Ovary (tissue), 9 donors: Measurements from ENCODE around the gene FAM53A. TPM values are rescaled to one million over a fixed set of nuclear protein-coding genes. Genes with fewer than 3 reads are reported as not detected.
A peak's percentile ranks its signal among the peaks of the same experiment; 100 is the strongest.

ENCODE experiments used
- DNase-seq, 5 donors: peaks; one replicate each; pipeline ENCODE4 v3.0.0-alpha.2; 2019 to 2020
- H3K27ac ChIP-seq, 2 donors: fragments of 200-600 bp; one replicate each; pipeline versions ENCODE4 v1.5.1 to v1.8.0; 2019 to 2022
- H3K27me3 ChIP-seq: fragments of 200-600 bp; one replicate; pipeline ENCODE4 v1.8.0; 2022
- H3K36me3 ChIP-seq: fragments of 200-600 bp; sonication (generic); one replicate; pipeline ENCODE4 v1.5.1; 2019
- H3K4me1 ChIP-seq: one replicate; pipeline ENCODE4 v1.8.1; 2013; ENCODE audit warnings: mild to moderate bottlenecking, moderate library complexity; ENCODE audit not compliant: insufficient read depth
- H3K4me3 ChIP-seq: fragments of 200-600 bp; sonication (generic); one replicate; pipeline ENCODE4 v1.5.1; 2017
- H3K9me3 ChIP-seq, 2 donors: fragments of 200-600 bp in 1 of 2; sonication (generic) in 1 of 2; one replicate each; pipeline versions ENCODE4 v1.5.1 to v1.8.1; 2013 to 2019; ENCODE audit warnings: mild to moderate bottlenecking in 1 of 2, moderate library complexity in 1 of 2
- CTCF ChIP-seq, 3 donors: fragments of 450-650 bp in 2 of 3; fragments of 200-600 bp in 1 of 3; IDR thresholded peaks; one replicate each; pipeline versions ENCODE4 v1.5.1 to v1.8.0; 2016 to 2022; ENCODE audit warnings: antibody characterized with exemption in 3 of 3, mild to moderate bottlenecking in 1 of 3
- EP300 ChIP-seq: sonication (generic); formaldehyde crosslinking; IDR thresholded peaks from one replicate; pipeline ENCODE4 v1.6.1; 2017; ENCODE audit warnings: antibody characterized with exemption
- POLR2A ChIP-seq: fragments of 450-650 bp; IDR thresholded peaks from one replicate; pipeline ENCODE4 v1.6.1; 2017; ENCODE audit warnings: antibody characterized with exemption, mild to moderate bottlenecking, moderate library complexity
- WGBS, 3 donors: extraction: QIAGEN DNeasy Blood & Tissue Kit in 1 of 3; methylation state at CpG; one replicate each; pipeline versions ENCODE4 v1.1.5 to v1.1.7; 2013 to 2017; 5-methylcytosine and 5-hydroxymethylcytosine counted together
- intact Hi-C, 4 donors: fragments of 100-400 bp; cut with DNase I; formaldehyde crosslinking; loops; one replicate each; pipeline versions ENCODE4 v1.11.0 to v1.15.1; 2022 to 2023
- polyA plus RNA-seq, 2 donors: library from polyadenylated mRNA; stranded (reverse); fragments of 200-250 nt in 1 of 2; fragments of 350-450 nt in 1 of 2; fragmentation: Illumina TruSeq in 1 of 2; extraction: RNeasy Lipid Tissue Mini Kit (QIAGEN cat#74804) in 1 of 2; gene quantifications; one replicate each; pipeline ENCODE4 v1.2.3, GENCODE V29; 2013 to 2014
- total RNA-seq, 7 donors: library from RNA; depleted of rRNA in 2 of 7; stranded (reverse); fragments of >200 nt in 2 of 7; fragmentation: NEBNext Ultra II Directional in 3 of 7; extraction: Animal tissue kit (Norgen Biotek cat#: 25700) in 3 of 7; gene quantifications; one replicate each; pipeline versions ENCODE4 v1.1.0 to v1.2.4, GENCODE V29; 2016 to 2023
- donor health status: DM: no; HTN: no; CAD: no; lungs with moderate emphysema.
- donor health status: DM: no; HTN: no; CAD: no.
- donor health status: Bipolar disorder and iron deficiency.
- donor health status: DM: yes; HTN: yes; CAD: no.
- donor health status: DM: no; HTN: no; CAD: no.
- donor health status: DM: yes; HTN: yes; CAD: no.

FAM53A gene
- total and polyA plus RNA-seq, 9 donors: 0.32 to 5.1 (median 2.4) TPM

- no peaks in the 10 kb centered on the region for H3K36me3 ChIP-seq
- no peaks in the 10 kb centered on the region for H3K27me3 ChIP-seq
- peak overlapping the region; percentile 77 to 100 for H3K27ac ChIP-seq
- WGBS, 3 donors: 0 to 1% (median 1%) methylated on average over 47 to 85 of the region's 85 CpGs
- TF ChIP-seq EP300: no peak
- no peak for TF ChIP-seq CTCF (IDR thresholded peaks at IDR 0.05)
- no peak for TF ChIP-seq POLR2A
- peak overlapping the region; percentile 83 for H3K4me3 ChIP-seq
- DNase-seq: peak; percentile 55 to 73 (median 61)
- H3K4me1 ChIP-seq: peaks cover 9% of the 10 kb centered on the region
- H3K9me3 ChIP-seq: no peaks in the 10 kb centered on the region
- intact Hi-C loops: no loop called here
These were observed 27.6 kb upstream of the FAM53A start for GRCh38 chr4:1711571-1712215.

GRCh38 chr4:1711055-1711570 lies 27.0 kb upstream of the FAM53A start:
- Histone ChIP-seq H3K36me3 (no peaks in the 10 kb centered on the region), H3K4me3 (peak overlapping the region; percentile 83), H3K9me3 (no peaks in the 10 kb centered on the region), H3K27me3 (no peaks in the 10 kb centered on the region), H3K4me1 (peaks cover 9% of the 10 kb centered on the region), H3K27ac (peak overlapping the region; percentile 77 to 100)
- intact Hi-C loops: no loop called here
- DNase-seq: no peak
- no peak for TF ChIP-seq POLR2A
- TF ChIP-seq CTCF (IDR thresholded peaks at IDR 0.05): no peak
- no peak for TF ChIP-seq EP300
- 9 to 14% (median 13%) methylated on average over 22 of the region's 22 CpGs for WGBS, 3 donors

- no peak for TF ChIP-seq CTCF (IDR thresholded peaks at IDR 0.05)
- no peak for TF ChIP-seq EP300
- TF ChIP-seq POLR2A: no peak
- no peak overlapping the region for H3K27ac ChIP-seq
- H3K4me3 ChIP-seq: no peak overlapping the region
- no peak for DNase-seq
- H3K36me3 ChIP-seq: no peaks in the 10 kb centered on the region
- H3K27me3 ChIP-seq: no peaks in the 10 kb centered on the region
- peaks cover 7% of the 10 kb centered on the region for H3K4me1 ChIP-seq
- intact Hi-C loops: no loop called here
- H3K9me3 ChIP-seq: no peaks in the 10 kb centered on the region
- 52 to 67% (median 67%) methylated on average over 1 of the region's 1 CpG for WGBS, 3 donors
These were observed 24.5 kb upstream of the FAM53A start for GRCh38 chr4:1708581-1708980.

- no peak for TF ChIP-seq POLR2A
- TF ChIP-seq CTCF (IDR thresholded peaks at IDR 0.05): no peak
- TF ChIP-seq EP300: no peak
- intact Hi-C loops: no loop called here
- peak in 1 of 5 donors; percentile 25 for DNase-seq
- whole genome bisulfite sequencing, 3 donors: 89 to 91% (median 90%) methylated on average over 6 of the region's 6 CpGs
- H3K27ac ChIP-seq: no peak overlapping the region
- no peaks in the 10 kb centered on the region for H3K27me3 ChIP-seq
- no peaks in the 10 kb centered on the region for H3K9me3 ChIP-seq
- H3K4me1 ChIP-seq: peaks cover 4% of the 10 kb centered on the region
- H3K4me3 ChIP-seq: no peak overlapping the region
- H3K36me3 ChIP-seq: no peaks in the 10 kb centered on the region
These were observed 22.2 kb upstream of the FAM53A start for GRCh38 chr4:1706358-1706757.
